B cell (primary cell): Measurements from ENCODE around the gene PTPRF. TPM values are rescaled to one million over a fixed set of nuclear protein-coding genes. Genes with fewer than 3 reads are reported as not detected.

Source experiments
- ATAC-seq: fragments of 200-7000 bp; cut with Tn5 transposase; one replicate; pipeline ENCODE4 v1.10.0; 2021; ENCODE audit warnings: low read depth, mild to moderate bottlenecking, moderate number of reproducible peaks, moderate library complexity
- CTCF ChIA-PET: fragments of 350-600 bp; sonication (Branson Sonifier 250); formaldehyde crosslinking; loops from one replicate; lab custom pipeline; 2021; ENCODE audit warnings: antibody characterized with exemption, inconsistent platforms; lab: Charles Lee
- POLR2A ChIA-PET: fragments of 350-600 bp; sonication (Branson Sonifier 250); formaldehyde crosslinking; loops from one replicate; lab custom pipeline; 2021; ENCODE audit warnings: antibody characterized with exemption; lab: Charles Lee
- DNase-seq: peaks from one replicate; pipeline ENCODE4 v3.0.0; 2013
- H2AFZ ChIP-seq: 2 replicates; pipeline ENCODE4 v1.6.1; 2012; ENCODE audit warnings: mild to moderate bottlenecking, low read depth, low read length; ENCODE audit not compliant: insufficient read depth, poor library complexity, severe bottlenecking
- H3K27ac ChIP-seq, 2 donors: 1 replicate in 1 of 2; 2 replicates in 1 of 2; pipeline ENCODE4 v1.5.1; 2012 to 2013; ENCODE audit warnings: low read length in 2 of 2, mild to moderate bottlenecking in 2 of 2, moderate library complexity in 1 of 2
- H3K27me3 ChIP-seq, 4 experiments: fragments of 200-600 bp in 1 of 4; sonication (generic) in 1 of 4; replicated peaks in 1 of 4; 1 replicate in 2 of 4; 2 replicates in 2 of 4; pipeline versions ENCODE4 v1.6.1 to v1.7.0; 2013 to 2016; ENCODE audit warnings: low read length in 3 of 4, mild to moderate bottlenecking in 2 of 4, mixed read lengths in 1 of 4, moderate library complexity in 1 of 4; ENCODE audit not compliant: insufficient read depth in 4 of 4, control insufficient read depth in 3 of 4; ENCODE audit errors: control extremely low read depth in 1 of 4
- H3K36me3 ChIP-seq, 2 experiments: replicated peaks in 1 of 2; 1 replicate in 1 of 2; 2 replicates in 1 of 2; pipeline versions ENCODE4 v1.6.1 to v1.7.1; 2013; ENCODE audit warnings: low read length in 1 of 2; ENCODE audit not compliant: insufficient read depth in 2 of 2, control insufficient read depth in 1 of 2; ENCODE audit errors: control extremely low read depth in 1 of 2, extremely low read depth in 1 of 2
- H3K4me1 ChIP-seq, 2 donors: fragments of 200-600 bp in 1 of 2; sonication (generic) in 1 of 2; 1 replicate in 1 of 2; 2 replicates in 1 of 2; pipeline versions ENCODE4 v1.5.1 to v1.6.1; 2013 to 2017; ENCODE audit warnings: low read length in 2 of 2; ENCODE audit not compliant: control insufficient read depth in 2 of 2, insufficient read depth in 2 of 2
- H3K4me2 ChIP-seq: replicated peaks from 2 replicates; pipeline ENCODE3; 2012; ENCODE audit warnings: mild to moderate bottlenecking, low read depth, low read length; ENCODE audit not compliant: poor library complexity, severe bottlenecking
- H3K4me3 ChIP-seq, 5 experiments: fragments of 200-600 bp in 1 of 5; sonication (generic) in 1 of 5; 1 replicate in 3 of 5; 2 replicates in 2 of 5; pipeline versions ENCODE4 v1.5.1 to v1.7.0; 2011 to 2016; ENCODE audit warnings: low read length in 4 of 5, mild to moderate bottlenecking in 4 of 5, low read depth in 2 of 5, control low read depth in 1 of 5, moderate library complexity in 1 of 5; ENCODE audit not compliant: insufficient read depth in 1 of 5; ENCODE audit errors: control extremely low read depth in 1 of 5, extremely low read depth in 1 of 5
- H3K79me2 ChIP-seq: fragments of 200-600 bp; sonication (generic); one replicate; pipeline ENCODE4 v1.6.0; 2016; ENCODE audit warnings: low read length; ENCODE audit not compliant: control insufficient read depth, insufficient read depth
- H3K9ac ChIP-seq: fragments of 200-600 bp; sonication (generic); 2 replicates; pipeline ENCODE4 v1.6.1; 2017; ENCODE audit warnings: mild to moderate bottlenecking, low read length, moderate library complexity
- H3K9me3 ChIP-seq, 3 donors: one replicate each; pipeline versions ENCODE4 v1.6.1 to v1.7.1; 2013; ENCODE audit warnings: low read length in 2 of 3; ENCODE audit not compliant: control insufficient read depth in 2 of 3, insufficient read depth in 1 of 3; ENCODE audit errors: control extremely low read depth in 1 of 3
- H4K20me1 ChIP-seq: 2 replicates; pipeline ENCODE4 v1.6.0; 2012; ENCODE audit warnings: mild to moderate bottlenecking, low read length; ENCODE audit not compliant: insufficient read depth, control insufficient read depth, poor library complexity, severe bottlenecking
- H3K27ac Mint-ChIP-seq: one replicate; pipeline ENCODE4 v1.8.0; 2021; ENCODE audit warnings: mixed read lengths
- H3K27me3 Mint-ChIP-seq: one replicate; pipeline ENCODE4 v1.8.0; 2021; ENCODE audit warnings: mixed read lengths
- H3K4me1 Mint-ChIP-seq: one replicate; pipeline ENCODE4 v1.8.0; 2021; ENCODE audit warnings: mixed read lengths
- H3K4me3 Mint-ChIP-seq: one replicate; pipeline ENCODE4 v1.8.0; 2021; ENCODE audit warnings: mixed read lengths
- H3K9me3 Mint-ChIP-seq: one replicate; pipeline ENCODE4 v1.8.0; 2022; ENCODE audit warnings: mixed read lengths; ENCODE audit not compliant: insufficient read depth
- CTCF ChIP-seq: fragments of 200-600 bp; IDR thresholded peaks from one replicate; pipeline ENCODE4 v1.8.0; 2022; ENCODE audit warnings: antibody characterized with exemption, mild to moderate bottlenecking
- EZH2 ChIP-seq: IDR thresholded peaks from 2 replicates; pipeline ENCODE4 v1.6.1; 2012; ENCODE audit warnings: borderline replicate concordance, low read depth, mild to moderate bottlenecking, moderate library complexity, low read length; ENCODE audit not compliant: insufficient read depth, poor library complexity, severe bottlenecking
- WGBS: methylation state at CpG from one replicate; pipeline ENCODE4 v1.1.5; 2013; ENCODE audit warnings: missing lambda C conversion rate; ENCODE audit not compliant: insufficient coverage; 5-methylcytosine and 5-hydroxymethylcytosine counted together
- intact Hi-C: fragments of 100-400 bp; cut with micrococcal nuclease; formaldehyde crosslinking; loops from one replicate; pipeline ENCODE4 v1.10.0; 2022
- polyA plus RNA-seq: library from polyadenylated mRNA; depleted of rRNA; stranded (reverse); fragments of >200 nt; gene quantifications from 2 replicates; pipeline ENCODE4 v1.2.3, GENCODE V29; 2012
- total RNA-seq, 2 donors: library from RNA; stranded (reverse); fragments of 120-200 nt in 1 of 2; gene quantifications; 1 replicate in 1 of 2; 2 replicates in 1 of 2; pipeline versions ENCODE4 v1.2.3 to v1.2.4, GENCODE V29; 2013 to 2022

PTPRF gene
- total and polyA plus RNA-seq, 2 donors (not counting 1 experiment from before 2014, with no cell fraction given), result 0.07 to 0.13 TPM

- Histone ChIP-seq H3K4me1 (no peaks in the 10 kb centered on the region), H3K9ac (no peak overlapping the region), H3K36me3 (no peaks in the 10 kb centered on the region), H3K4me2 (no peak overlapping the region), H3K4me3 (no peak overlapping the region), H3K79me2 (no peaks in the 10 kb centered on the region), H2AFZ (no peak overlapping the region), H3K27me3 (no peaks in the 10 kb centered on the region), H3K9me3 (no peaks in the 10 kb centered on the region), H4K20me1 (no peaks in the 10 kb centered on the region), H3K27ac (no peak overlapping the region)
- TF ChIP-seq EZH2 (no peak), CTCF (no peak)
- ATAC-seq (no peak), DNase-seq (no peak)
- no peak overlapping the region for H3K27ac Mint-ChIP-seq
- H3K4me3 Mint-ChIP-seq, result no peak overlapping the region
- H3K27me3 Mint-ChIP-seq, result no peaks in the 10 kb centered on the region
- ChIA-PET POLR2A (no interaction called here), CTCF (no interaction called here)
- H3K9me3 Mint-ChIP-seq, result no peaks in the 10 kb centered on the region
- H3K4me1 Mint-ChIP-seq, result no peaks in the 10 kb centered on the region
- intact Hi-C loops, result no loop called here
- 92% methylated on average over 5 of the region's 5 CpGs for WGBS
Observed at GRCh38 chr1:43604192-43604591, 73.5 kb downstream of the PTPRF start.

- Histone ChIP-seq H3K36me3 (no peaks in the 10 kb centered on the region), H3K9ac (no peak overlapping the region), H3K4me1 (no peaks in the 10 kb centered on the region), H3K79me2 (no peaks in the 10 kb centered on the region), H3K4me2 (no peak overlapping the region), H3K4me3 (no peak overlapping the region), H3K9me3 (no peaks in the 10 kb centered on the region), H3K27me3 (no peaks in the 10 kb centered on the region), H2AFZ (no peak overlapping the region), H3K27ac (no peak overlapping the region), H4K20me1 (no peaks in the 10 kb centered on the region)
- DNase-seq (no peak), ATAC-seq (no peak)
- Mint-ChIP-seq H3K27me3 (peaks cover 7% of the 10 kb centered on the region), H3K27ac (no peak overlapping the region), H3K9me3 (no peaks in the 10 kb centered on the region), H3K4me3 (no peak overlapping the region), H3K4me1 (no peaks in the 10 kb centered on the region)
- CTCF ChIA-PET, result no interaction called here
- intact Hi-C loops, result no loop called here
- POLR2A ChIA-PET, result no interaction called here
- WGBS, result 95% methylated on average over 18 of the region's 18 CpGs
- no peak for TF ChIP-seq CTCF
- TF ChIP-seq EZH2, result no peak
Observed at GRCh38 chr1:43605157-43605556, 74.5 kb downstream of the PTPRF start.
